NT2/D1 (cell line): Measurements from ENCODE around the gene NAALAD2.
"Not testable (repeated sequence)": the region's sequence is repeated elsewhere in the genome, so short reads cannot be mapped to it uniquely, and the experiment has no call there.

Experiments used
- DNase-seq: peaks from one replicate; pipeline ENCODE4 v3.0.0-alpha.2; 2011; ENCODE audit warnings: low read depth, low spot score
- H3K27me3 ChIP-seq: 2 replicates; pipeline ENCODE4 v1.6.0; 2011; ENCODE audit warnings: mild to moderate bottlenecking; ENCODE audit not compliant: insufficient read length, insufficient read depth
- H3K36me3 ChIP-seq: 2 replicates; pipeline ENCODE4 v1.6.1; 2011; ENCODE audit warnings: mild to moderate bottlenecking, low read length, mixed read lengths; ENCODE audit not compliant: insufficient read depth, insufficient read length
- H3K4me1 ChIP-seq: 2 replicates; pipeline ENCODE4 v1.5.1; 2011; ENCODE audit not compliant: insufficient read depth, insufficient read length
- H3K4me3 ChIP-seq: 2 replicates; pipeline ENCODE4 v1.5.1; 2011; ENCODE audit warnings: low read depth; ENCODE audit not compliant: insufficient read length
- H3K9ac ChIP-seq: 2 replicates; pipeline ENCODE4 v1.6.0; 2011; ENCODE audit warnings: low read depth; ENCODE audit not compliant: insufficient read length
- H3K9me3 ChIP-seq: 2 replicates; pipeline ENCODE4 v1.5.1; 2011; ENCODE audit warnings: mild to moderate bottlenecking, low read length; ENCODE audit not compliant: insufficient read depth
- SUZ12 ChIP-seq: IDR thresholded peaks from 2 replicates; pipeline ENCODE4 v1.6.1; 2011; ENCODE audit not compliant: insufficient read length, insufficient read depth; ENCODE audit errors: extremely low read depth
- YY1 ChIP-seq: IDR thresholded peaks from 2 replicates; pipeline ENCODE4 v1.6.1; 2011; ENCODE audit not compliant: insufficient read length, insufficient read depth
- ZNF274 ChIP-seq: IDR thresholded peaks from 2 replicates; pipeline ENCODE4 v1.6.1; 2011; ENCODE audit warnings: mild to moderate bottlenecking, low read depth, low read length

Gene NAALAD2

GRCh38 chr11:90124371-90124770 lies 10.1 kb upstream of the NAALAD2 start:
- H3K27me3 ChIP-seq = no peaks in the 10 kb centered on the region
- H3K4me3 ChIP-seq = no peak overlapping the region
- DNase-seq = no peak
- no peaks in the 10 kb centered on the region for H3K36me3 ChIP-seq
- no peak overlapping the region for H3K9ac ChIP-seq
- TF ChIP-seq YY1 (no peak), ZNF274 (no peak), SUZ12 (no peak)
- no peaks in the 10 kb centered on the region for H3K4me1 ChIP-seq
- no peaks in the 10 kb centered on the region for H3K9me3 ChIP-seq

- H3K27me3 ChIP-seq = no peaks in the 10 kb centered on the region
- DNase-seq = no peak
Measured at GRCh38 chr11:90124946-90125345, 9.5 kb upstream of the NAALAD2 start.

GRCh38 chr11:90133560-90134477 lies 644 bp upstream of the NAALAD2 start:
- Histone ChIP-seq H3K9ac (peak overlapping the region; percentile 70), H3K27me3 (no peaks in the 10 kb centered on the region), H3K9me3 (no peaks in the 10 kb centered on the region), H3K36me3 (no peaks in the 10 kb centered on the region), H3K4me3 (peak overlapping the region; percentile 68), H3K4me1 (no peaks in the 10 kb centered on the region)
- no peak for DNase-seq
- TF ChIP-seq ZNF274 (no peak), SUZ12 (no peak), YY1 (no peak)

More at GRCh38 chr11:90124946-90125345, 9.5 kb upstream of the NAALAD2 start:
- no peaks in the 10 kb centered on the region for H3K4me1 ChIP-seq
- TF ChIP-seq YY1 = no peak
- no peak for TF ChIP-seq SUZ12
- TF ChIP-seq ZNF274 = no peak
- no peaks in the 10 kb centered on the region for H3K36me3 ChIP-seq
- no peak overlapping the region for H3K4me3 ChIP-seq
- H3K9ac ChIP-seq = no peak overlapping the region
- no peaks in the 10 kb centered on the region for H3K9me3 ChIP-seq

GRCh38 chr11:90135016-90135415 lies 553 bp downstream of the NAALAD2 start:
- H3K27me3 ChIP-seq = no peaks in the 10 kb centered on the region
- TF ChIP-seq YY1 = no peak
- H3K9ac ChIP-seq = peak overlapping the region; percentile 85
- no peaks in the 10 kb centered on the region for H3K36me3 ChIP-seq
- no peaks in the 10 kb centered on the region for H3K4me1 ChIP-seq
- H3K9me3 ChIP-seq = no peaks in the 10 kb centered on the region
- H3K4me3 ChIP-seq = peak overlapping the region; percentile 68
- DNase-seq = no peak

GRCh38 chr11:90148900-90149299 lies 14.4 kb downstream of the NAALAD2 start:
- Histone ChIP-seq H3K9ac (no peak overlapping the region), H3K4me1 (no peaks in the 10 kb centered on the region), H3K36me3 (no peaks in the 10 kb centered on the region), H3K9me3 (no peaks in the 10 kb centered on the region), H3K4me3 (no peak overlapping the region), H3K27me3 (no peaks in the 10 kb centered on the region)
- TF ChIP-seq ZNF274 (no peak), SUZ12 (no peak), YY1 (no peak)
- no peak for DNase-seq

- not testable (repeated sequence) for H3K4me1 ChIP-seq, H3K9me3 ChIP-seq, DNase-seq, H3K27me3 ChIP-seq, H3K36me3 ChIP-seq, H3K9ac ChIP-seq, H3K4me3 ChIP-seq
Measured at GRCh38 chr11:90166982-90167573, 32.6 kb downstream of the NAALAD2 start.

GRCh38 chr11:90167704-90168103 lies 33.2 kb downstream of the NAALAD2 start:
- H3K4me3 ChIP-seq, DNase-seq, H3K27me3 ChIP-seq, H3K9me3 ChIP-seq, H3K36me3 ChIP-seq, H3K4me1 ChIP-seq, H3K9ac ChIP-seq: not testable (repeated sequence)

GRCh38 chr11:90168571-90168970 lies 34.1 kb downstream of the NAALAD2 start:
- Histone ChIP-seq H3K4me1 (no peaks in the 10 kb centered on the region), H3K9me3 (no peaks in the 10 kb centered on the region; the same call in 1 of the 2 replicates), H3K36me3 (peaks cover 2% of the 10 kb centered on the region), H3K4me3 (no peak overlapping the region), H3K9ac (no peak overlapping the region), H3K27me3 (no peaks in the 10 kb centered on the region)
- no peak for TF ChIP-seq SUZ12
- DNase-seq = no peak
